ENCODE measurements around the gene IFT81. TPM values are rescaled to one million over a fixed set of nuclear protein-coding genes. Genes with fewer than 3 reads are reported as not detected.

Gene IFT81
- total and polyA plus RNA-seq, 2 of the 13 experiments (the other 11 are each of a cell fraction or from before 2014, with no cell fraction given): 4.2 to 13.0 TPM

GRCh38 chr12:110079477-110080400, 44.4 kb upstream of the IFT81 start (continued):
- TF ChIP-seq ZNF710 (CRISPR knock-in tag; IDR thresholded peaks at IDR 0.05; ENCODE audit: borderline replicate concordance) (peak; percentile 77), REST (IDR thresholded peaks at IDR 0.05; ENCODE audit: borderline replicate concordance in 1 of 2, low read depth in 1 of 2, low read length in 2 of 2) (no peak), ZNF17 (CRISPR knock-in tag; IDR thresholded peaks at IDR 0.05) (no peak), ZMAT5 (CRISPR knock-in tag; IDR thresholded peaks at IDR 0.05; ENCODE audit: borderline replicate concordance, low read depth) (no peak), ATM (IDR thresholded peaks at IDR 0.05; ENCODE audit: borderline replicate concordance) (no peak), ZBED4 (CRISPR knock-in tag; IDR thresholded peaks at IDR 0.05; ENCODE audit: borderline replicate concordance) (peak; percentile 97), RNF219 (CRISPR knock-in tag; IDR thresholded peaks at IDR 0.05) (no peak), ZNF768 (CRISPR knock-in tag; IDR thresholded peaks at IDR 0.05) (0 out of 2 replicates have a peak, but pooled peaks have one; percentile 22), ZFY (CRISPR knock-in tag; IDR thresholded peaks at IDR 0.05) (peak; percentile 50), ZNF260 (CRISPR knock-in tag; IDR thresholded peaks at IDR 0.05; ENCODE audit: borderline replicate concordance, low read depth) (no peak), ZNF225 (CRISPR knock-in tag; IDR thresholded peaks at IDR 0.05) (no peak), SMARCE1 (IDR thresholded peaks at IDR 0.05; ENCODE audit: borderline replicate concordance) (no peak), ARID2 (CRISPR knock-in tag; IDR thresholded peaks at IDR 0.05; ENCODE audit: borderline replicate concordance) (no peak), ZSCAN31 (CRISPR knock-in tag; IDR thresholded peaks at IDR 0.05; ENCODE audit: low read depth) (0 out of 2 replicates have a peak, but pooled peaks have one; percentile 51), GTF2F1 (IDR thresholded peaks at IDR 0.05; ENCODE audit: low read length) (no peak)

Data from HepG2 (cell line).